ENCODE data around the gene SEPTIN5. TPM values are rescaled to one million over a fixed set of nuclear protein-coding genes. Genes with fewer than 3 reads are reported as not detected.
A peak's percentile ranks its signal among the peaks of the same experiment; 100 is the strongest.

SEPTIN5 gene
- total RNA-seq, 1 donor from 2014 or later, result 3.9 TPM

- no peak for DNase-seq (ENCODE audit: low read depth)
- H3K4me3 ChIP-seq (ENCODE audit: low read depth, low read length), result no peak overlapping the region
- TF ChIP-seq CTCF (conservative IDR thresholded peaks at IDR 0.05; ENCODE audit: low read depth, low read length), result no peak
These were observed 39.8 kb downstream of the SEPTIN5 start for GRCh38 chr22:19753996-19754700.

- H3K4me3 ChIP-seq (ENCODE audit: low read depth, low read length), result no peak overlapping the region
- DNase-seq (ENCODE audit: low read depth), result no peak
- TF ChIP-seq CTCF (conservative IDR thresholded peaks at IDR 0.05; ENCODE audit: low read depth, low read length), result no peak
These were observed 40.4 kb downstream of the SEPTIN5 start for GRCh38 chr22:19754701-19755144.

GRCh38 chr22:19755145-19755710, 40.9 kb downstream of the SEPTIN5 start:
- no peak for TF ChIP-seq CTCF (conservative IDR thresholded peaks at IDR 0.05; ENCODE audit: low read depth, low read length)
- no peak for DNase-seq (ENCODE audit: low read depth)
- H3K4me3 ChIP-seq (ENCODE audit: low read depth, low read length), result no peak overlapping the region

- no peak for TF ChIP-seq CTCF (conservative IDR thresholded peaks at IDR 0.05; ENCODE audit: low read depth, low read length)
- no peak overlapping the region for H3K4me3 ChIP-seq (ENCODE audit: low read depth, low read length)
- no peak for DNase-seq (ENCODE audit: low read depth)
These were observed 41.5 kb downstream of the SEPTIN5 start for GRCh38 chr22:19755722-19756287.

GRCh38 chr22:19756288-19757128, 42.2 kb downstream of the SEPTIN5 start:
- H3K4me3 ChIP-seq (ENCODE audit: low read depth, low read length), result no peak overlapping the region
- peak; percentile 58 for TF ChIP-seq CTCF (conservative IDR thresholded peaks at IDR 0.05; ENCODE audit: low read depth, low read length)
- no peak for DNase-seq (ENCODE audit: low read depth)

GRCh38 chr22:19757140-19757984, 43.1 kb downstream of the SEPTIN5 start:
- DNase-seq (ENCODE audit: low read depth), result no peak
- peak overlapping the region; percentile 6 for H3K4me3 ChIP-seq (ENCODE audit: low read depth, low read length)
- no peak for TF ChIP-seq CTCF (conservative IDR thresholded peaks at IDR 0.05; ENCODE audit: low read depth, low read length)
